Measurements from ENCODE around the gene NUDT8.
A peak's percentile ranks its signal among the peaks of the same experiment; 100 is the strongest.
"Not testable (repeated sequence)": the region's sequence is repeated elsewhere in the genome, so short reads cannot be mapped to it uniquely, and the experiment has no call there.

Gene NUDT8

GRCh38 chr11:67627441-67627811 lies 2.3 kb downstream of the NUDT8 start:
- DNase-seq = no peak

DNA sequence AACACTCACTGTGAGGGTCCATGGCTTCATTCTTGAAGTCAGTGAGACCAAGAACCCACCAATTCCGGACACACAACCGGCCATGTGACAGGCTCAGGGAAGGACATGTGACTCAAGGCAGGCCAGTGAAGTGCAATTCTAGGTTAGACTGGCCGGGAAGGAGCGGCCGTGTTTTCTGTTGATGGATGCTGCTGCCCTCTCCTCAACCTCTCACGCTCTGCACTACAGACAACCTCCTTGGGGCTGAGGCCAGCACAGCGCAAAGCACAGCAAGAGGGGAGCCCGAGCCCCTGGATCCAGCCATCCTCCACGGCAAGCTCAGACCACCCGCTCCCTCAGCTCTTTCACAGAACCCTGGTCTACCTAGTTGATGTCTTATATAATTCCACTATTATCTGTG lies 2.8 kb downstream of the NUDT8 start:
- no peak for DNase-seq

DNA sequence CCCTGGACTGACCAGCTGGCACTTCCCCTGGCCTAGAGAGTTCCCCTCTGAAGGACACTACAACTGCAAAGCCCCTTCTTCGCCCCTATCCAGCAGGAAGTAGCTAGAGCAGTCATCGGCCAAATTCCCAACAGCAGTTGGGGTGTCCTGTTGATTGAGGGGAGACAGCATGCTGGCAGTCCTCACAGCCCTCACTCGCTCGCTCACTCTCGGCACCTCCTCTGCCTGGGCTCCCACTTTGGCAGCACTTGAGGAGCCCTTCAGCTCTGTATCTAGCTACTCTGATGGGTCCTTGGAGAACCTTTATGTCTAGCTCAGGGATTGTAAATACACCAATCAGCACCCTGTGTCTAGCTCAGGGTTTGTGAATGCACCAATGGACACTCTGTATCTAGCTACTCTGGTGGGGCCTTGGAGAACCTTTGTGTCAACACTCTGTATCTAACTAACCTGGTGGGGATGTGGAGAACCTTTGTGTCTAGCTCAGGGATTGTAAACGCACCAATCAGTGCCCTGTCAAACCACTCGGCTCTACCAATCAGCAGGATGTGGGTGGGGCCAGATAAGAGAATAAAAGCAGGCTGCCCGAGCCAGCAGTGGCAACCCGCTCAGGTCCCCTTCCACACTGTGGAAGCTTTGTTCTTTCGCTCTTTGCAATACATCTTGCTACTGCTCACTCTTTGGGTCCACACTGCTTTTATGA lies 3.5 kb downstream of the NUDT8 start:
- not testable (repeated sequence) for DNase-seq

DNA sequence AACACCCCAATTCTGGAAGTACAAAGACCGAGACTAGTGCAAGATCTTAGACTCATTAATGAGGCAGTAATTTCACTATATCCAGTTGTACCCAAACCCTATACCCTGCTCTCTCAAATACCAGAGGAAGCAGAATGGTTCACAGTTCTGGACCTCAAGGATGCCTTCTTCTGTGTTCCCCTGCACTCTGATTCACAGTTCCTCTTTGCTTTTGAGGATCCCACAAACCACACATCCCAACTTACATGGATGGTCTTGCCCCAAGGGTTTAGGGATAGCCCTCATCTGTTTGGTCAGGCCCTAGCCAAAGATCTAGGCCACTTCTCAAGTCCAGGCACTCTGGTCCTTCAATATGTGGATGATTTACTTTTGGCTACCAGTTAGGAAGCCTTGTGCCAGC lies 5.9 kb downstream of the NUDT8 start:
- not testable (repeated sequence) for DNase-seq

- not testable (repeated sequence) for DNase-seq
These were observed 6.8 kb downstream of the NUDT8 start for GRCh38 chr11:67622905-67623304.

DNA sequence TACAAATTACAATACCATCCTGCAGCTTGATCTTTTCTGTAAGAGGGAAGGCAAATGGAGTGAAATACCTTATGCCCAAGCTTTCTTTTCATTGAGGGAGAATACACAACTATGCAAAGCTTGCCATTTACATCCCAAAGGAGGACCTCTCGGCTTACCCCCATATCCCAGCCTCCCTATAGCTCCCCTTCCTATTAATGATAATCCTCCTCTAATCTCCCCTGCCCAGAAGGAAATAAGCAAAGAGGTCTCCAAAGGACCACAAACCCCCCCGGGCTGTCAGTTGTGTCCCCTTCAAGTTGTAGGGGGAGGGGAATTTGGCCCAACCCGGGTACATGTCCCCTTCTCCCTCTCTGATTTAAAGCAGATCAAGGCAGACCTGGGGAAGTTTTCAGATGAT lies 7.8 kb downstream of the NUDT8 start:
- not testable (repeated sequence) for DNase-seq

GRCh38 chr11:67620621-67621020 lies 9.1 kb downstream of the NUDT8 start:
- not testable (repeated sequence) for DNase-seq

- DNase-seq = not testable (repeated sequence)
These were observed 9.8 kb downstream of the NUDT8 start for GRCh38 chr11:67619683-67620618.

DNA sequence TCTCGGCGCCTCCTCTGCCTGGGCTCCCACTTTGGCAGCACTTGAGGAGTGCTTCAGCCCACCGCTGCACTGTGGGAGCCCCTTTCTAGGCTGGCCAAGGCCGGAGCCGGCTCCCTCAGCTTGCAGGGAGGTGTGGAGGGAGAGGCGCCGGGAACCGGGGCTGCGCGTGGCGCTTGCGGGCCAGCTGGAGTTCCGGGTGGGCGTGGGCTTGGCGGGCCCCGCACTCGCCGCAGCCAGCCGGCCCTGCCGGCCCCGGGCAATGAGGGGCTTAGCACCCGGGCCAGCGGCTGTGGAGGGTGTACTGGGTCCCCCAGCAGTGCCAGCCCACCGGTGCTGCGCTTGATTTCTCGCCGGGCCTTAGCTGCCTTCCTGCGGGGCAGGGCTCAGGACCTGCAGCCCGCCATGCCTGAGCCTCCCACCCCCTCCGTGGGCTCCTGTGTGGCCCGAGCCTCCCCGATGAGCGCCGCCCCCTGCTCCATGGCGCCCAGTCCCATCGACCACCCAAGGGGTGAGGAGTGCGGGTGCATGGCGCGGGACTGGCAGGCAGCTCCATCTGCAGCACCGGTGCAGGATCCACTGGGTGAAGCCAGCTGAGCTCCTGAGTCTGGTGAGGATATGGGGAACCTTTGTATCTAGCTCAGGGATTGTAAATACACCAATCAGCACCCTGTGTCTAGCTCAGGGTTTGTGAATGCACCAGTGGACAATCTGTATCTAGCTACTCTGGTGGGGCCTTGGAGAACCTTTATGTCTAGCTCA lies 10.7 kb downstream of the NUDT8 start:
- not testable (repeated sequence) for DNase-seq

DNA sequence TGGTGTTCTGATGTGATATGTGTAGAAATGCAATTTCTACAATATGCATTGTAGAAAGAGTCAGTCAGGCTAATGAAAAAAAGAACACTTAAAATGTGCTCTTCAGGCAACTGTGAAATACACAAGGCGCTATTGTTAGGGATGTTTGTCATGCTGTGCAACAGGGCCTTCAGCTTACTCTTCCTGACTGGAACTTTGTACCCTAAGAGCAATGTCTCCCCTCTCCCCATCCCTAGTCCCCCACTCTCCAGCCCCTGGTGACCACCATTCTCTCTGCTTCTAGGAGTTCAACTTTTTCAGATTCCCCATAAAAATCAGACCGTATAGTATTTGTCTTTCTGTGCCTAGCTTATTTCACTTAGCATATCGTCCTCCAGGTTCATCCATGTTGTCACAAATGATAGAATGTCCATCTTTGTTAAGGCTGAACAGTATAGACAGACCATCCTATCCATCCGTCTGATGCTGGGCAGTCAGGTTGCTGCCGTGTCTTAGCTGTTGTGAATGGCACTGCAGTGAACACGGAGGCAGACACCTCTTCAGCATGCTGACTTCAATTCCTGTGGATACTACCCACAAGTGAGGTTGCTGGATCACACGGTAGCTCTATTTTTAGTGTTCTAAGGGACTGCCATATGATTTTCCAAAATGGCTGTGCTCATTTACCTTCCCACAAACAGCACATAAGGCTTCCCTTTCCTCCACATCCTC lies 12.3 kb downstream of the NUDT8 start:
- DNase-seq = no peak

- no peak for DNase-seq
These were observed 13.1 kb downstream of the NUDT8 start for GRCh38 chr11:67616431-67617242.

- DNase-seq = no peak
These were observed 13.9 kb downstream of the NUDT8 start for GRCh38 chr11:67615728-67616430.

DNA sequence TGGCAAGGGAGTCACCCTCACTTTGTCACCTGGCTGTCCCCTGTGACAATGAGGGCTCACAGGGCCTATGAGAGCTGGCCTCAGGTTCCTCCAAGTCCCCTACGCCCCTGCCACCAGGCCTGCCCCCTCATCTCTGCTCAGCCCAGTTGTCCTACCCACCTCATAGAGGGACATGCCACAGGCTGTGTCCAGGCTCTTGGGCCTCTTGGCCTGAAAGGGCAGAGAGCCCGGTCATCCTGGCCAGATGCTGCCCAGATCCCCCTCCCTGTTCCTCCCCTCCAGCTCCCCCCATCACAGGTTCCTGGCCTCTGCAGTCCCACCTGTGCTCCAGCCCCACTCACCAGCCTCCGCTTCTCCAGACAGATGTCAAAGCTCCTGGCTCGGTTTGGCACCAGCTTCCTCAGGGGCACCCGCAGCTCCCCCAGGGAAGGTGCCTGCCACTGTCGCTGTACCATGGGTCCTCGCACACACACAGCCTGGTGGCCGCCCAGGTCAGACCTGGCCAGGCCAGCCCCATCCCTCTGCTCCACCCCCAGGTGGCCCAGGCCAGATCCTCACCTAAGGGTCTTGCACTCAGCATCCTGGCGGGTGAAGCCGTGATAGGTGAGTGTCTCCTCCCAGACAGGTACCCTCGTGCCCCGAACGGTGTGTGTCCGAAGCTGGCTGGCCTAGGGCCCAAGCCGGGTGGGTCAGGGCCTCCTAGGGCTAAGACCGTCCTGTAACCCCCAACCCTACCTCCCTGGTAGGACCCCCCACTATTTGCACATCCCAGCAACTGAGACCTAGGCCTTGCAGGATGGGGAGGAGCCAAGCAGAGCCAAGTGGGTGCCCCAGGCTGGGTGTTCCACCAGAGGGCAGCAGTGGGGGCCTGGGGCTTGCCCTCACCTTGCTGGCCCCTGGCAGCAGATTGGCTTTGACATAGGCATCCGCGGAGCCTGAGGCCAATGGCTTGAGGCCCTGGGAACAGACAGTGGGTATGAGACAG lies 14.7 kb downstream of the NUDT8 start:
- peak; percentile 85 for DNase-seq

DNA sequence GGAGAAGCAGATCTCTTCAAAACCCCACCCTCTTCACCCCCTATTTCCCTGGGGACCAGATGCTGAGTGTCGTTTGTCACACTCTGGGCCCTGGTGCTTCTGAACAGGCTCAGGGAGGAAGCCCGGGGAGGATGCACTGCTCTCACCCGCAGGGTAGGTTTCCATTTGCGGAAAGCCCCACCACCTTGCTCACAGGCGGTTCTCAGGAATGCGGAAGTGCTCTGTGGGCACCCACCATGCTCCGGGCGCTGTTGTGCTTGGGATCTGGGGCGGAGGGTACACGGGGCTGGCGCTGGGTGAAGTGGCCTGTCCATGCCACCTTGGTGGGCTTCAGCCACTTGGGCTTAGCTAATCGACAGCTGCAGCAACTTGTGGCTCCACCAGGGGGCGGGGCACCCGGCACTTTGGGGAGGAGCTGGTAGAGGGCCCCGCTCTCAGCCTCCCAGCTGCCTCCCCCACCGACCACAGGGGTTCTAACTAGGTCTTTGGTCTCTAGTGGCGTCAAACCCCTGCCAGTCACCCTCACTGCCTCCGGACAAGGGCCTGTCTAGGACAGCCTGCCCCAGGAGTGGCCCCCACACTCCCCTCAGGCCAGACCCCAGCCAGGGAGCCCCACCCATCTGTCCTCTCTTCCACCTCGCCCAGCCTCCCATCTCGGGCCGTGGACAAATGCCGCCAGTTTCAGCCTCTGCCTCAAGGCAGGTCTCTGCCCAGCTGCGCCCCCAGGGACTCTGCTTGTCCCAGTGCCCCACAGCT lies 15.6 kb downstream of the NUDT8 start:
- peak; percentile 88 for DNase-seq

DNA sequence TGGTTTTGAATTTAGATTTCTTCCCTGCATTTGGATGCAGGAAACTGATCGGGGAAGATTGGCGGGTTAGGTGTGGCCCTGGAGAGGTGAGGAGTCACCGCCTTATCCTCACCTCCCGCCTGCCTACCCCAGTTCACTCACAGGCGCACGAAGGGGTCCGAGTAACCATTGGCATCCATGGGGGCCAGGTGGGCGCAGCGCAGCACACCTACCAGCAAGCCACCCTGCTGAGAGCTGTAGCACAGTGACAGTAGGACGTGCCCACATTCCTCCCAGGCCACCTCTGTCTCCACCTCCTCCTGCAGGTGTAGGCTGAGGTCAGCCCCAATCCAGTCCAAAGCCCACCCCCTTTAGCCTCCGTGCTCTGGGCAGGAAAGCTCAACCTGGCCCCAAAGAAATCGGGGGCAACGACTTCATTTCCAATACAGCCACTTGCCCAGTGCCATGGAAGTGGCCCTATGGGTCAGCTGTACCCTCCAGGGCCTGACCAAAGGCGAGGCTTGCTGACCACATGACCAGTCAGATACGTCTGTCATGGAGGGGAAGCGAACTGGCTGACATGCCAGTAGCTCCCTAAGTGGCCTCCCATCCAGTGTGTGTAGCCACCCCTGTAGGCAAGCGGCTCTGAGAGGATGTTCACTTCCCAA lies 16.3 kb downstream of the NUDT8 start:
- no peak for DNase-seq

GRCh38 chr11:67612751-67613150 lies 17.0 kb downstream of the NUDT8 start:
- DNase-seq = no peak

DNA sequence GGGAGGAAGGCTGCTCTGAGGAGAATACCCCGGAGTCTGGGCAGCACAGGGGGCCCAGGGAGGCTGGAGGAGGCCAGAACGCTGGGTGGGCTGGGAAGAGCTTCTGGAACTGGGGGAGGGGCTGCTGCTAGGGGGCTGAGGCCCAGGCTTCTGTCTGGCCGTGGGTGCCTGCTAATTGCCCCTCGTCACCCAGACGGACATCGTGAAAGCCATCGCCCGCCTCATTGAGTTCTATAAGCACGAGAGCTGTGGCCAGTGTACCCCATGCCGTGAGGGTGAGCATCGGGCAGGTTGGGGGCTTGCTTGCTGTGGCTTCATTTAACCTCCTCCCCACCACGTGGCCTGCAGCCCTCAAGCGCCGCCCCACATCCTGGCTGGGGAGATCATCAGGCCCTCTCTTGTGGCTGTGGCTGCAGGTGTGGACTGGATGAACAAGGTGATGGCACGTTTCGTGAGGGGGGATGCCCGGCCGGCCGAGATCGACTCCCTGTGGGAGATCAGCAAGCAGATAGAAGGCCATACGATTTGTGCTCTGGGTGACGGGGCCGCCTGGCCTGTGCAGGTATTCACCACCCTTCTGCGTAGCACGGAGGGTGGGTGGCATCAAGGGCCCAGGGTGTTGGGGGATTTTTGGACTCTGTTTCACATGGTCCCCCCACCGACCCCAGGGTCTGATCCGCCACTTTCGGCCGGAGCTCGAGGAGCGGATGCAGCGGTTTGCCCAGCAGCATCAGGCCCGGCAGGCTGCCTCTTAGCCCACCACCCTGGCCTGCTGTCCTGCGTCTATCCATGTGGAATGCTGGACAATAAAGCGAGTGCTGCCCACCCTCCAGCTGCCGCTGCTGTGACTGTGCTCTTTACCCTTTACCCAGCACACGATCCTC lies 17.8 kb downstream of the NUDT8 start:
- DNase-seq = no peak

Data from stimulated activated CD8-positive, alpha-beta memory T cell treated with anti-CD3 and anti-CD28 coated beads, Interleukin-4, amount 100 ng/mL, for 48 hours (primary cell).